Glutamatergic neuron (in vitro differentiated cells): ENCODE results near the gene TRAPPC8. TPM values are rescaled to one million over a fixed set of nuclear protein-coding genes. Genes with fewer than 3 reads are reported as not detected.

ENCODE experiments used
- DNase-seq: peaks from one replicate; pipeline ENCODE4 v3.0.0; 2022
- H3K27ac Mint-ChIP-seq: one replicate; pipeline ENCODE4 v1.8.0; 2020; ENCODE audit warnings: mild to moderate bottlenecking, mixed read lengths, inconsistent platforms; ENCODE audit not compliant: unreplicated experiment
- H3K27me3 Mint-ChIP-seq: one replicate; pipeline ENCODE4 v1.8.0; 2020; ENCODE audit warnings: mild to moderate bottlenecking, moderate library complexity, mixed read lengths, inconsistent platforms; ENCODE audit not compliant: unreplicated experiment
- H3K36me3 Mint-ChIP-seq: one replicate; pipeline ENCODE4 v1.8.0; 2020; ENCODE audit warnings: mild to moderate bottlenecking, mixed read lengths, inconsistent platforms; ENCODE audit not compliant: unreplicated experiment
- H3K4me1 Mint-ChIP-seq: one replicate; pipeline ENCODE4 v1.8.0; 2020; ENCODE audit warnings: mild to moderate bottlenecking, low read depth, mixed read lengths, inconsistent platforms; ENCODE audit not compliant: unreplicated experiment
- H3K4me3 Mint-ChIP-seq: one replicate; pipeline ENCODE4 v1.8.0; 2020; ENCODE audit warnings: mild to moderate bottlenecking, mixed read lengths, inconsistent platforms; ENCODE audit not compliant: unreplicated experiment
- H3K9me3 Mint-ChIP-seq: one replicate; pipeline ENCODE4 v1.8.0; 2020; ENCODE audit warnings: mild to moderate bottlenecking, moderate library complexity, mixed read lengths, inconsistent platforms; ENCODE audit not compliant: unreplicated experiment
- CTCF ChIP-seq: fragments of 200-600 bp; sonication (generic); IDR thresholded peaks from one replicate; pipeline ENCODE4 v1.5.0; 2021; ENCODE audit not compliant: partially characterized antibody, unreplicated experiment
- total RNA-seq: library from RNA; stranded (reverse); fragmentation: NEBNext Ultra II Directional; extraction: Animal tissue kit (Norgen Biotek cat#: 25700); gene quantifications from one replicate; pipeline ENCODE4 v1.2.1, GENCODE V29; 2021; ENCODE audit not compliant: unreplicated experiment

TRAPPC8 gene
- total RNA-seq, 1 donor from 2014 or later, result 41.0 TPM

- no peak for TF ChIP-seq CTCF
- H3K4me3 Mint-ChIP-seq, result no peak overlapping the region
- no peak for DNase-seq
- no peaks in the 10 kb centered on the region for H3K4me1 Mint-ChIP-seq
- H3K27me3 Mint-ChIP-seq, result no peaks in the 10 kb centered on the region
- peaks cover 2% of the 10 kb centered on the region for H3K9me3 Mint-ChIP-seq
- no peak overlapping the region for H3K27ac Mint-ChIP-seq
- H3K36me3 Mint-ChIP-seq, result peaks cover 12% of the 10 kb centered on the region
These were observed 36.8 kb upstream of the TRAPPC8 start for GRCh38 chr18:31979714-31980113.

- TF ChIP-seq CTCF, result no peak
- Mint-ChIP-seq H3K27me3 (no peaks in the 10 kb centered on the region), H3K4me3 (no peak overlapping the region), H3K9me3 (peaks cover 6% of the 10 kb centered on the region), H3K27ac (no peak overlapping the region), H3K4me1 (no peaks in the 10 kb centered on the region), H3K36me3 (peaks cover 21% of the 10 kb centered on the region)
- no peak for DNase-seq
These were observed 35.7 kb upstream of the TRAPPC8 start for GRCh38 chr18:31978616-31979015.

GRCh38 chr18:31977270-31977872 is 34.4 kb upstream of the TRAPPC8 start:
- Mint-ChIP-seq H3K4me1 (no peaks in the 10 kb centered on the region), H3K36me3 (peaks cover 21% of the 10 kb centered on the region), H3K4me3 (no peak overlapping the region), H3K9me3 (peaks cover 9% of the 10 kb centered on the region), H3K27ac (no peak overlapping the region), H3K27me3 (no peaks in the 10 kb centered on the region)
- TF ChIP-seq CTCF, result peak; percentile 67
- peak; percentile 18 for DNase-seq

- Mint-ChIP-seq H3K27ac (no peak overlapping the region), H3K36me3 (peaks cover 25% of the 10 kb centered on the region), H3K9me3 (peaks cover 10% of the 10 kb centered on the region), H3K4me1 (no peaks in the 10 kb centered on the region), H3K27me3 (no peaks in the 10 kb centered on the region), H3K4me3 (no peak overlapping the region)
- DNase-seq, result no peak
- TF ChIP-seq CTCF, result no peak
These were observed 33.3 kb upstream of the TRAPPC8 start for GRCh38 chr18:31976242-31976641.

GRCh38 chr18:31973929-31974546 is 31.1 kb upstream of the TRAPPC8 start:
- no peak for DNase-seq
- no peak overlapping the region for H3K4me3 Mint-ChIP-seq
- no peak overlapping the region for H3K27ac Mint-ChIP-seq
- H3K9me3 Mint-ChIP-seq, result peaks cover 10% of the 10 kb centered on the region
- H3K36me3 Mint-ChIP-seq, result peaks cover 20% of the 10 kb centered on the region
- TF ChIP-seq CTCF, result no peak
- no peaks in the 10 kb centered on the region for H3K27me3 Mint-ChIP-seq
- H3K4me1 Mint-ChIP-seq, result no peaks in the 10 kb centered on the region
